CD4-positive, alpha-beta T cell (primary cell): ENCODE measurements around the gene RNF213. TPM values are rescaled to one million over a fixed set of nuclear protein-coding genes. Genes with fewer than 3 reads are reported as not detected.
"Not testable (repeated sequence)": the region's sequence is repeated elsewhere in the genome, so short reads cannot be mapped to it uniquely, and the experiment has no call there.

Source experiments
- ATAC-seq: fragments of 200-7000 bp; cut with Tn5 transposase; one replicate; pipeline ENCODE4 v1.10.0; 2022; ENCODE audit warnings: mild to moderate bottlenecking; ENCODE audit not compliant: poor library complexity
- CTCF ChIA-PET: fragments of 350-600 bp; sonication (Branson Sonifier 250); formaldehyde crosslinking; loops from one replicate; lab custom pipeline; 2021; ENCODE audit warnings: antibody characterized with exemption, inconsistent platforms; lab: Charles Lee
- POLR2A ChIA-PET: fragments of 350-600 bp; sonication (Branson Sonifier 250); formaldehyde crosslinking; loops from one replicate; lab custom pipeline; 2021; ENCODE audit warnings: antibody characterized with exemption, inconsistent platforms; lab: Charles Lee
- DNase-seq, 14 experiments: peaks; one replicate each; pipeline ENCODE4 v3.0.0-alpha.2; 2013 to 2020; ENCODE audit warnings: mixed read lengths in 2 of 14
- H3K27ac ChIP-seq, 2 donors: one replicate each; pipeline versions ENCODE4 v1.5.1 to v1.7.0; 2013; ENCODE audit warnings: low read length in 2 of 2, low read depth in 1 of 2, mild to moderate bottlenecking in 1 of 2
- H3K27me3 ChIP-seq, 2 experiments: 1 replicate in 1 of 2; 2 replicates in 1 of 2; pipeline versions ENCODE4 v1.6.1 to v1.7.0; 2013; ENCODE audit warnings: low read length in 2 of 2, control low read depth in 1 of 2, mild to moderate bottlenecking in 1 of 2, moderate library complexity in 1 of 2; ENCODE audit not compliant: insufficient read depth in 2 of 2, control insufficient read depth in 1 of 2
- H3K36me3 ChIP-seq: one replicate; pipeline ENCODE4 v1.6.1; 2013; ENCODE audit warnings: low read length, control low read depth; ENCODE audit not compliant: insufficient read depth
- H3K4me1 ChIP-seq: one replicate; pipeline ENCODE4 v1.6.1; 2013; ENCODE audit warnings: low read length, control low read depth; ENCODE audit not compliant: insufficient read depth
- H3K4me3 ChIP-seq: one replicate; pipeline ENCODE4 v1.5.1; 2013; ENCODE audit warnings: mild to moderate bottlenecking, low read length, moderate library complexity
- H3K9me3 ChIP-seq, 2 experiments: 1 replicate in 1 of 2; 2 replicates in 1 of 2; pipeline versions ENCODE4 v1.6.1 to v1.7.0; 2013; ENCODE audit warnings: low read length in 2 of 2, mild to moderate bottlenecking in 2 of 2, control low read depth in 1 of 2, moderate library complexity in 1 of 2; ENCODE audit not compliant: control insufficient read depth in 1 of 2, insufficient read depth in 1 of 2
- H3K27ac Mint-ChIP-seq: one replicate; pipeline ENCODE4 v1.8.0; 2020; ENCODE audit warnings: mixed read lengths
- H3K27me3 Mint-ChIP-seq: one replicate; pipeline ENCODE4 v1.8.0; 2021; ENCODE audit warnings: mixed read lengths
- H3K36me3 Mint-ChIP-seq: one replicate; pipeline ENCODE4 v1.8.0; 2021; ENCODE audit warnings: low read depth, mixed read lengths
- H3K4me1 Mint-ChIP-seq: one replicate; pipeline ENCODE4 v1.8.0; 2021; ENCODE audit warnings: low read depth, mixed read lengths
- H3K4me3 Mint-ChIP-seq: one replicate; pipeline ENCODE4 v1.8.0; 2020; ENCODE audit warnings: mild to moderate bottlenecking, mixed read lengths
- H3K9me3 Mint-ChIP-seq: one replicate; pipeline ENCODE4 v1.8.0; 2020; ENCODE audit warnings: mixed read lengths
- CTCF ChIP-seq: fragments of 200-600 bp; IDR thresholded peaks from one replicate; pipeline ENCODE4 v1.8.0; 2022; ENCODE audit warnings: antibody characterized with exemption, mild to moderate bottlenecking
- intact Hi-C, 2 experiments: fragments of 100-400 bp; cut with DNase I in 1 of 2; cut with micrococcal nuclease in 1 of 2; formaldehyde crosslinking; loops; one replicate each; pipeline versions ENCODE4 v1.15.1 to v1.9.0; 2023 to 2025; cut with DNase I, micrococcal nuclease
- total RNA-seq, 174 experiments: library from RNA in 2 of 174; stranded (reverse) in 2 of 174; gene quantifications; one replicate each; pipeline ENCODE4 v1.2.3 and lab custom pipeline; 2021 to 2026

Gene RNF213
- total RNA-seq, 2 experiments from 2014 or later, result 290 to 312 TPM

GRCh38 chr17:80257716-80258213, 2.9 kb upstream of the RNF213 start:
- Mint-ChIP-seq H3K27me3 (no peaks in the 10 kb centered on the region), H3K4me1 (peaks cover 46% of the 10 kb centered on the region), H3K27ac (peak overlapping the region; percentile 98), H3K4me3 (peak overlapping the region; percentile 97), H3K36me3 (peaks cover 10% of the 10 kb centered on the region), H3K9me3 (no peaks in the 10 kb centered on the region)
- ATAC-seq (no peak), DNase-seq (peak in 2 of 14 experiments; percentile 19 to 30)
- Histone ChIP-seq H3K27me3 (no peaks in the 10 kb centered on the region), H3K9me3 (no peaks in the 10 kb centered on the region), H3K36me3 (no peaks in the 10 kb centered on the region), H3K4me1 (peaks cover 68% of the 10 kb centered on the region), H3K4me3 (no peak overlapping the region), H3K27ac (no peak overlapping the region)
- no peak for TF ChIP-seq CTCF
- intact Hi-C loops, result loop anchor here in 1 of 2 experiments (2.0 to 10.0 kb wide), 2 partner anchors 39 to 253 kb away; no protein-coding TSS in a partner anchor
- ChIA-PET POLR2A (interaction anchor here (0.8 kb wide), 1 partner anchor 128 kb away, joined by 4 read pairs; no protein-coding TSS in a partner anchor), CTCF (no interaction called here)

- intact Hi-C loops, result loop anchor here in 1 of 2 experiments (2.0 to 10.0 kb wide), 2 partner anchors 39 to 253 kb away; no protein-coding TSS in a partner anchor
- H3K36me3 ChIP-seq, H3K4me3 ChIP-seq, H3K27me3 ChIP-seq, ATAC-seq, H3K36me3 Mint-ChIP-seq, H3K9me3 Mint-ChIP-seq, DNase-seq, CTCF ChIA-PET, H3K27me3 Mint-ChIP-seq, H3K9me3 ChIP-seq: not testable (repeated sequence)
- Mint-ChIP-seq H3K27ac (peak overlapping the region; percentile 98), H3K4me1 (peaks cover 43% of the 10 kb centered on the region), H3K4me3 (peak overlapping the region; percentile 97)
- POLR2A ChIA-PET, result interaction anchor here (0.8 kb wide), 2 partner anchors 17 to 127 kb away, joined by 3 to 4 read pairs; no protein-coding TSS in a partner anchor
- Histone ChIP-seq H3K4me1 (peaks cover 68% of the 10 kb centered on the region), H3K27ac (peak overlapping the region in 1 of 2 donors; percentile 18)
These were observed 2.4 kb upstream of the RNF213 start for GRCh38 chr17:80258296-80258695.

- Histone ChIP-seq H3K27me3 (no peaks in the 10 kb centered on the region), H3K27ac (peak overlapping the region; percentile 74 to 86), H3K9me3 (no peaks in the 10 kb centered on the region), H3K4me3 (peak overlapping the region; percentile 55), H3K4me1 (peaks cover 72% of the 10 kb centered on the region), H3K36me3 (no peaks in the 10 kb centered on the region)
- Mint-ChIP-seq H3K27ac (peak overlapping the region; percentile 98), H3K4me1 (peaks cover 46% of the 10 kb centered on the region), H3K4me3 (peak overlapping the region; percentile 97), H3K9me3 (no peaks in the 10 kb centered on the region), H3K27me3 (no peaks in the 10 kb centered on the region), H3K36me3 (peaks cover 14% of the 10 kb centered on the region)
- no peak for TF ChIP-seq CTCF
- ATAC-seq (no peak), DNase-seq (peak in 3 of 14 experiments; percentile 27 to 57 (median 40))
- intact Hi-C loops, result loop anchor here (1.0 to 10.0 kb wide), 5 partner anchors 41 to 1255 kb away; partner anchors contain the start of genes ACTG1 (in 1 of the 2), EIF4A3 (in 1 of the 2) and GAA (in 1 of the 2)
- ChIA-PET POLR2A (no interaction called here), CTCF (interaction anchor here (0.7 to 1.0 kb wide), 2 partner anchors 158 to 362 kb away, joined by 3 read pairs; partner anchors contain the start of gene GAA)
These were observed 1.1 kb upstream of the RNF213 start for GRCh38 chr17:80259457-80260068.
